Sciatic nerve (tissue), 2 donors: ENCODE data around the gene PIP4P1. TPM values are rescaled to one million over a fixed set of nuclear protein-coding genes. Genes with fewer than 3 reads are reported as not detected.
"Not testable (repeated sequence)": the region's sequence is repeated elsewhere in the genome, so short reads cannot be mapped to it uniquely, and the experiment has no call there.

ENCODE experiments used
- ATAC-seq: fragments of 200-7000 bp; cut with Tn5 transposase; one replicate; pipeline ENCODE4 v1.9.1; 2020; ENCODE audit warnings: mild to moderate bottlenecking, moderate library complexity
- DNase-seq: peaks from one replicate; pipeline ENCODE4 v3.0.0-alpha.2; 2020; ENCODE audit warnings: low spot score
- intact Hi-C: fragments of 100-400 bp; cut with DNase I; formaldehyde crosslinking; loops from one replicate; pipeline ENCODE4 v1.14.2; 2022
- total RNA-seq: library from RNA; stranded (reverse); fragmentation: NEBNext Ultra II Directional; extraction: Animal tissue kit (Norgen Biotek cat#: 25700); gene quantifications from one replicate; pipeline ENCODE4 v1.2.1, GENCODE V29; 2021
- donor health status: DM: no; HTN: no; CAD: no.
- donor health status: DM: no; HTN: no; CAD: no.

The PIP4P1 gene
- total RNA-seq, 1 donor from 2014 or later = 33.0 TPM

- ATAC-seq (no peak), DNase-seq (no peak)
- intact Hi-C loops = no loop called here
Measured at GRCh38 chr14:20478894-20479293, 17.7 kb upstream of the PIP4P1 start.

DNA sequence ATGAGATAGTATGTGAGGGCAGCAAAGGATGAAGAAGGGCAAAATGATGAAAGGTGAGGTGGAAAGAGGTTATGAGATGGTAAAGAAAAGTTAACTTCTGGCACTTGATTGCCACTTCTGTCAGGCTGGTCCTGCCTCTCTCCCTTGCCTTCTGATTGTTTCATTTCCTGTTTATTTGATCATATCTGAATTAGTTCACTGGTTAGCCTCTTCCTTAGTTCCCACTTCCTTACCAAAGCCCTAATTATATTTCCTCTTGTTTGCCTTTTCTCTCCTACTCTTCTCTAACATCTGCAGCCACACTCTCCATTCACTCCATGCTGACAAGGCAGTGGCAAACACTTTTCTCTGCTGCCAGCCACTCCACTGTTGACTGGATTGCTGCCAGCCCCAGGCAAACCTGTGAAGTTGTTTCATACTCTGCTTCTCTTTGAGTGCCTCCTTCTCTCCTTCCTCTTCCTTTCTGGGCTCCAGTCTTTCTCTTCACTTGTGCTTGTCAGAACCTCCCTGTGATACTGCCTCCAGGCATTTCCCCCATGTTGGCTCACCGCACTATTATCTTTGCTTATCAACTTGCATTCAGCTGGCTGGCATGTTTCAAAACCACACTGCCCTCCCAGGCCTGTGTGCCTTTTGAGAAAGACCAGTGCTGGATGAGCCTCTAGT, 16.1 kb upstream of the PIP4P1 start:
- DNase-seq (no peak), ATAC-seq (peak; percentile 48)
- intact Hi-C loops = no loop called here

DNA sequence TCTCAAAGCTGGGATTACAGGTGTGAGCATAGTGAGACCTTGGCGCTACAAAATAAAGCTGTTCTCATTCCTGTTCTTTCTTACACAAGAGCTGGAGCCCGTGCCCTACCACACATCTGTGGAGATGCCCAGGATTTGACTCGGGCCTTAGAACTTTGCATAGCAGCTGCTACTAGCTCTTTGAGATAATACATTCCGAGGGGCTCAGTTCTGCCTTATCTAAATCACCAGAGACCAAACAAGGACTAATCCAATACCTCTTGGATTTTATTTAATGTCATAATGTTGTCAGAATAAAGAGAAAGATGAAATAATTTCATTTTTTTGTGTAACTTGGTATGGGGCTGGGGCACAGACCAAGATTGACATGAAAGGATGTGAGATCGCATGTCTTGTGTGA, 15.5 kb upstream of the PIP4P1 start:
- intact Hi-C loops = no loop called here
- ATAC-seq (no peak), DNase-seq (no peak)

DNA sequence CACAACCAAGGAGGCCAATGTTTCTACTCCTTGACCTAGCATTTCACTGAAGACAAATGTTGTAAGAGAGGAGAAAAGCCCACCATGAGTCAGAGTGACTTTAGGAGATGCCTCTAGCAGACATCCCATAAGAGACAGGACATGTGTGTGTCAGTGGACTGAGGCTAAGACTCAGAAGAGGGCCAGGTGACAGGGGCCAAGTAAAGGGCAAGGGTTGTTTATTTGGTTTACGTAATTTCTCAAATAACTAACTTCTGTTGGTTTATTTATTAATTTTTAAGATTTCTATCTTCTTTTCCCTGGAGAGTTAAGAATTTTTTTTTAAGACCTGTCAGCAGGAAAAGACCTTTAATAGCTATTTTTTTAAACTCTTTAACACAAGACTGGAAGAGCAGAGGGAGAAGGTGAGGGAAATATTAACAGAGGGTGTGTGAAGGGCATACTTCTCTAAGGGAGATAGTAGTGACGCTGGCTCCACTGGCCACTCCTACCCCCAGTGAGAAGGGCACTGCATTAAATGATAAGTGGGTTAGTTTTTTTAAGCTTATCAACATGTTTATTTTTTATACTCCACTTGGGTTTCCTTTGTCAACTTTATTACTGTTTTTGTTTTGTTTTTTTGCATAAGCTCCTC, 11.4 kb upstream of the PIP4P1 start:
- DNase-seq (no peak), ATAC-seq (no peak)
- intact Hi-C loops = no loop called here

DNA sequence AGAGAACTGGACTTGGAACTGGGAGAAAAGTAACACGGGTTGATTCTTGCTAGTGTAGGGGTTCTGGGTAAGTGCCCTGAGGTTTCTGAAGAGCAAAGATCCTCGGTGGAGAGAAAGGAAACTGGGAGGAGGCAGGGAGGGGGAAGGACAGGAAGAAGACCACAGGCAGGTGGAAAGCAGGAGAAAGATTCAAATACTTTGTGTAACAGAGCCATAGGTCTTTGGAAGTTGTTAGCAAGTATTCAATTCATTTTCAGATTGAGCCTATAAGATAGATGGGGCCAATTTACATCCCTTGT, 9.3 kb upstream of the PIP4P1 start:
- DNase-seq = no peak
- ATAC-seq = no peak
- intact Hi-C loops = no loop called here

DNA sequence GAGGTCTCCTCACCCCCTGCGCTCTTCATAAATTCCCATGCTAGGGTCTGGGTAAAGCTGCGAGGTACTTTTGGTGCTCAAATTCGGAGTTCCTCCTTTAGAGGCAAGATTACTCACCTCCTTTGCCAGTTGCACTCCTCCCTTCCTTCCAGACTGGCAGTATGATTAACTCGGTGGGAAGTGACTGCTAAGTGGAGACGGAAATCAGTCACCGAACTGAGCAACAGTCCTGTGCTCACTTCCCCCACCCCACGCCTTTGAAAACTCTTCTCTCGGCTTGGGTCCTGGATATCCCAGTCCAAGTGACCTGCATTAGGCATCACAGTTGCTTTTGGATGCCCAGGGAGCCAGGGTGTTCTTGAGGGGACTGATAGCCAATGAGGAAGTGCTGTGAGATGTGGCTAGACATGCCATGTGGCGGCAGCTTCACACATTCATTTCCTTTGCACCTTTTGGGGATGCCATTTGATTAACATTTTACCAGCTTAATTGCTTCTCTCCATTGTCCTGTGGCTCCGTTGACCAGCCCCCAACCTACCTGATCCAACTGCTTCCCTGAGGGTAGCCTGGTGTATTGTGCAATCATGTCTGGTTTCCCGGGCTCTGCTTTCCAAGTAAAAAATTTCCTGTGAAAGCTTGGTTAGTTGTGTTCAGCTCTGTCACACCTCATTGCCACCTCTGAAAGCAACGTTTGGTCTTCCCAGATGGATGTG, 8.8 kb upstream of the PIP4P1 start:
- DNase-seq = no peak
- intact Hi-C loops = no loop called here
- peak; percentile 52 for ATAC-seq

- DNase-seq (peak; percentile 91), ATAC-seq (peak; percentile 98)
- intact Hi-C loops = no loop called here
Measured at GRCh38 chr14:20469242-20469889, 8.1 kb upstream of the PIP4P1 start, which contains the start of gene PNP. Gene PNP, plus strand, starts transcription at chr14:20469406. Its CDS starts 119 bp downstream, at chr14:20469525.

DNA sequence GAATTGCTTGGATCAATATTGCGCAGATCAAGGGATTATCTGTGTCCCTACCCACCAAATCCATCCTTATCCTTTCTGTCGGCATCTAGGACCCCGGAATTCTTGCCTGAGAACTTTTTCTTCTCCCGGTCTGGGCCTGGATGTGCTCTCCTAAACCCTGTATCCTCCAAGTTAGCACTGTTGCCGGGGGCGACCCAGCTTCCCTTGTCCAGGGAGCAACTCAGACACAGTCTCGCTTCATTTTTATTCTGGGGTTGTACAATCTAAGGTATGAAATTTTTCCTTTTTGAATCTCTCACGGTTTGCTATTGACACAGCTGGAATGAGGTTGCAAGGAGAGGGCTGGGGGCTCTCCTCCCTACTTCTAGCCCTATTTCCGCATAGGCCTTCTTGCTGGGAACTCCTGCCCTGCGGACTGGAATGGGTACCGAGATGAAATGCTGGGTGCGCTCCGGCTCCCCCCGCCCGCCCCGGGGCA, 7.6 kb upstream of the PIP4P1 start:
- peak; percentile 63 for DNase-seq
- intact Hi-C loops = no loop called here
- peak; percentile 34 for ATAC-seq

- intact Hi-C loops = no loop called here
- DNase-seq (peak; percentile 75), ATAC-seq (no peak)
Measured at GRCh38 chr14:20460458-20461224, 593 bp downstream of the PIP4P1 start.

DNA sequence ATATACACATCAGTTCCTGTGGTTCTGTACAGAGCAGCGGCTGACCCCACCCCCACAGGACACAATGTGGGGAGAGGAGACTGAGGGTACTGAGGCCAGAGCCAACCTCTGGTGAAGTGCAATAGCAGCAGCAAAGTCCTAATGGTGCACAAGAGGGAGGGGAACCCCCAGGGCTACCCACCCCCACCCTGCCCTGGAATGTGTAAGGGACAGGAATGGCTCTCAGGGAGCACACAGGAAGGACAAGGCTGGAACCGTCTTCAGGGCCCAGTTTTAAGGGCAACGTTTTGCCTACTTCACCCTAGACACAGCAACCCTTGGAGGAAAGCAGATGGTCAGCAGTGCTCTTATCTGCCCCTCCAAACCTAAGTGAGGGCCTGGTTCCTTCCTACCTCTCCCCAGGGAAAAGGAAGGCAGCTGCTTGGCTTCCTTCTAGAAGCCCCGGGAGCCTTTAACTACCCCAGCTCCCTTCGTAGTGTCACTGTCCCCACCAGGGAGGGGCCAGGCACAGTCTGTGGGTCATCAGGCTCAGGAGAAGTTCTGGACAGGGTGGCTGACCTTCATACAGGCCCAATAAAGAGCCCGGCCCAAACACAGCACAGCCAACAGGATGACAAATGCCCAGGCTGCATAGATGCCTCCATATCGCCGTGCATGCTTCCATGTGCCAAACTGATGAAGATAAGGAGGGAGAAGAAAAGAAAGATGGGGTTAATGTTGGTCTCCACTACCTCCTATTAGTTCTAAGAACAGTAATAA, 3.0 kb downstream of the PIP4P1 start:
- DNase-seq (no peak), ATAC-seq (no peak)
- intact Hi-C loops = no loop called here

DNA sequence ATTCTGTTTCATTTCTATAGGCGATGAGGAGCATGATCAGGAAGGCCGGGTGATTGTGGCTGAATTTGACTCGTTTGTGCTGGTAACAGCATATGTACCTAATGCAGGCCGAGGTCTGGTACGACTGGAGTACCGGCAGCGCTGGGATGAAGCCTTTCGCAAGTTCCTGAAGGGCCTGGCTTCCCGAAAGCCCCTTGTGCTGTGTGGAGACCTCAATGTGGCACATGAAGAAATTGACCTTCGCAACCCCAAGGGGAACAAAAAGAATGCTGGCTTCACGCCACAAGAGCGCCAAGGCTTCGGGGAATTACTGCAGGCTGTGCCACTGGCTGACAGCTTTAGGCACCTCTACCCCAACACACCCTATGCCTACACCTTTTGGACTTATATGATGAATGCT, 4.3 kb downstream of the PIP4P1 start:
- intact Hi-C loops = no loop called here
- DNase-seq = no peak
- ATAC-seq = no peak

GRCh38 chr14:20455355-20456300, 5.6 kb downstream of the PIP4P1 start:
- peak; percentile 69 for ATAC-seq
- intact Hi-C loops = no loop called here
- no peak for DNase-seq

GRCh38 chr14:20454516-20455354, 6.5 kb downstream of the PIP4P1 start, which contains the start of the genes APEX1 and OSGEP:
Gene APEX1, plus strand, starts transcription at chr14:20455226. Its CDS starts 420 bp downstream, at chr14:20455646.
Gene OSGEP, minus strand, starts transcription at chr14:20454812. Its CDS starts 129 bp downstream, at chr14:20454683.
- DNase-seq (peak; percentile 99), ATAC-seq (peak; percentile 99)
- intact Hi-C loops = no loop called here

- ATAC-seq, intact Hi-C loops, DNase-seq: not testable (repeated sequence)
Measured at GRCh38 chr14:20452831-20453230, 8.4 kb downstream of the PIP4P1 start.

DNA sequence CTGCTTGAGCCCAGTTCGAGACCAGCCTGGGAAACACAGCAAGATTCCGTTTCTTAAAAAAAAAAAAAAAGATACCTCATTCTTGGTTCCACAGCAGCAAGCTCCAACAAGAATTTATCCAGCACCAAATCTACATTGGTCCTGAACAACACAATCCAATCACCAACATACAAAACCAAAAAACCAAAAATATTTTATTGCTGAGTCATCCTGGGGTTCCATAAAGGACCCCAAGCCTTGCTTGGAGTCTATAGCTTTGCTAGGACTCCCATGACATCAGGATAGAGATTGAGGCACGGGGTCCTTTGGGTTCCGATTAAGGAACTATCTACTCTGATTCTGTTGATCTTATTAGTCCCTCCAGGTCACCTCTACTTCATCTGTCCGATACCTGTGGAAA, 14.3 kb downstream of the PIP4P1 start:
- intact Hi-C loops = no loop called here
- DNase-seq = no peak
- no peak for ATAC-seq

DNA sequence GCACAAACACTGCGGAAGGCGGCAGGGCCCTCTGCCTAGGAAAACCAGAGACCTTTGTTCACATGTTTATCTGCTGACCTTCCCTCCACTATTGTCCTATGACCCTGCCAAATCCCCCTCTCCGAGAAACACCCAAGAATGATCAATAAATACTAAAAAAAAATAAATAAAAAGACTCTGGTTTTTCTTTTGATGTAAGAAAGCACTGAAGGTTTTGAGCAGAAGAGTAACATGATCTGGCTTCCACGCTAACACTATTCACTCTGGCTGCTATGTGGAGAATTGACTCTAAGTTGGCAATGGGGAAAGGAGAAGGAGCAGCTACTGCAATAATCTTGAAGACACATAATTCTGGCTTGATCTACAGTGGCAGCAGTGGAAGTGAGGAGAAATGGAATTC, 17.6 kb downstream of the PIP4P1 start:
- ATAC-seq, DNase-seq, intact Hi-C loops: not testable (repeated sequence)
